Kidney (tissue), 14 donors: ENCODE results near the gene CASS4. TPM values are rescaled to one million over a fixed set of nuclear protein-coding genes. Genes with fewer than 3 reads are reported as not detected.

Source experiments
- DNase-seq, 5 donors: peaks; one replicate each; pipeline ENCODE4 v3.0.0-alpha.2; 2013 to 2020
- FAIRE-seq: peaks from 2 replicates; lab custom pipeline; 2012; peaks lifted over from hg19 to GRCh38; lab: Jason Lieb, UNC
- H3K27ac ChIP-seq, 2 donors: one replicate each; pipeline ENCODE4 v1.7.0; 2013; ENCODE audit warnings: low read depth in 2 of 2, low read length in 2 of 2, inconsistent platforms in 1 of 2
- H3K27me3 ChIP-seq: one replicate; pipeline ENCODE4 v1.7.1; 2013; ENCODE audit warnings: low read length, inconsistent platforms; ENCODE audit not compliant: control insufficient read depth, insufficient read depth
- H3K36me3 ChIP-seq, 3 donors: one replicate each; pipeline versions ENCODE4 v1.7.0 to v1.7.1; 2013; ENCODE audit warnings: low read length in 3 of 3, control low read depth in 1 of 3, inconsistent platforms in 1 of 3; ENCODE audit not compliant: insufficient read depth in 3 of 3, control insufficient read depth in 2 of 3
- H3K4me1 ChIP-seq, 3 donors: one replicate each; pipeline versions ENCODE4 v1.7.0 to v1.7.1; 2013; ENCODE audit warnings: low read length in 3 of 3, inconsistent platforms in 1 of 3, low read depth in 1 of 3; ENCODE audit not compliant: control insufficient read depth in 2 of 3, insufficient read depth in 2 of 3
- H3K4me3 ChIP-seq, 3 donors: one replicate each; pipeline versions ENCODE4 v1.7.0 to v1.8.1; 2013; ENCODE audit warnings: low read length in 3 of 3, control low read depth in 1 of 3, inconsistent platforms in 1 of 3
- H3K9ac ChIP-seq, 3 donors: one replicate each; pipeline versions ENCODE4 v1.7.0 to v1.7.1; 2013; ENCODE audit warnings: low read length in 3 of 3, control low read depth in 1 of 3, inconsistent platforms in 1 of 3
- H3K9me3 ChIP-seq, 3 donors: one replicate each; pipeline versions ENCODE4 v1.7.0 to v1.7.1; 2013; ENCODE audit warnings: low read length in 3 of 3, control low read depth in 1 of 3, inconsistent platforms in 1 of 3; ENCODE audit not compliant: control insufficient read depth in 2 of 3, insufficient read depth in 1 of 3
- intact Hi-C: fragments of 100-400 bp; cut with DNase I; formaldehyde crosslinking; loops from one replicate; pipeline ENCODE4 v1.11.1; 2022
- polyA plus RNA-seq: library from polyadenylated mRNA; stranded (reverse); fragments of 350-450 nt; fragmentation: Illumina TruSeq; extraction: RNeasy Lipid Tissue Mini Kit (QIAGEN cat#74804); gene quantifications from one replicate; pipeline ENCODE4 v1.2.3, GENCODE V29; 2014; ENCODE audit warnings: low read depth, low replicate concordance; ENCODE audit not compliant: insufficient read depth
- total RNA-seq: library from RNA; stranded (reverse); fragmentation: NEBNext Ultra II Directional; extraction: Animal tissue kit (Norgen Biotek cat#: 25700); gene quantifications from one replicate; pipeline ENCODE4 v1.2.1, GENCODE V29; 2021
- TF ChIP-seq, protein P1 (sequence below): IDR thresholded peaks from 3 replicates; pipeline ENCODE4 v1.5.1; 2012; ENCODE audit warnings: mild to moderate bottlenecking, moderate library complexity, borderline replicate concordance; ENCODE audit not compliant: insufficient read depth; ENCODE audit errors: extremely low read depth
- donor health status: control.
- donor health status: control.
- donor health status: control.
- donor health status: control.
- donor health status: control.
- donor health status: DM: yes; HTN: yes; CAD: no.
- donor health status: Normal renal cell carcinoma (clear cell type).

Gene CASS4
- total and polyA plus RNA-seq, 2 donors from 2014 or later, result 0.22 to 3.0 TPM

GRCh38 chr20:56487216-56487615 is 75.2 kb downstream of the CASS4 start:
- no peak overlapping the region for H3K4me3 ChIP-seq
- no peaks in the 10 kb centered on the region for H3K4me1 ChIP-seq
- DNase-seq (no peak), FAIRE-seq (no peak)
- H3K27ac ChIP-seq, result no peak overlapping the region
- TF ChIP-seq, protein P1, sequence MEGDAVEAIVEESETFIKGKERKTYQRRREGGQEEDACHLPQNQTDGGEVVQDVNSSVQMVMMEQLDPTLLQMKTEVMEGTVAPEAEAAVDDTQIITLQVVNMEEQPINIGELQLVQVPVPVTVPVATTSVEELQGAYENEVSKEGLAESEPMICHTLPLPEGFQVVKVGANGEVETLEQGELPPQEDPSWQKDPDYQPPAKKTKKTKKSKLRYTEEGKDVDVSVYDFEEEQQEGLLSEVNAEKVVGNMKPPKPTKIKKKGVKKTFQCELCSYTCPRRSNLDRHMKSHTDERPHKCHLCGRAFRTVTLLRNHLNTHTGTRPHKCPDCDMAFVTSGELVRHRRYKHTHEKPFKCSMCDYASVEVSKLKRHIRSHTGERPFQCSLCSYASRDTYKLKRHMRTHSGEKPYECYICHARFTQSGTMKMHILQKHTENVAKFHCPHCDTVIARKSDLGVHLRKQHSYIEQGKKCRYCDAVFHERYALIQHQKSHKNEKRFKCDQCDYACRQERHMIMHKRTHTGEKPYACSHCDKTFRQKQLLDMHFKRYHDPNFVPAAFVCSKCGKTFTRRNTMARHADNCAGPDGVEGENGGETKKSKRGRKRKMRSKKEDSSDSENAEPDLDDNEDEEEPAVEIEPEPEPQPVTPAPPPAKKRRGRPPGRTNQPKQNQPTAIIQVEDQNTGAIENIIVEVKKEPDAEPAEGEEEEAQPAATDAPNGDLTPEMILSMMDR, result no peak
- no peak overlapping the region for H3K9ac ChIP-seq
- H3K27me3 ChIP-seq, result no peaks in the 10 kb centered on the region
- H3K9me3 ChIP-seq, result no peaks in the 10 kb centered on the region
- intact Hi-C loops, result no loop called here
- peaks cover 3 to 31% (median 24%) of the 10 kb centered on the region in 3 donors for H3K36me3 ChIP-seq

DNA sequence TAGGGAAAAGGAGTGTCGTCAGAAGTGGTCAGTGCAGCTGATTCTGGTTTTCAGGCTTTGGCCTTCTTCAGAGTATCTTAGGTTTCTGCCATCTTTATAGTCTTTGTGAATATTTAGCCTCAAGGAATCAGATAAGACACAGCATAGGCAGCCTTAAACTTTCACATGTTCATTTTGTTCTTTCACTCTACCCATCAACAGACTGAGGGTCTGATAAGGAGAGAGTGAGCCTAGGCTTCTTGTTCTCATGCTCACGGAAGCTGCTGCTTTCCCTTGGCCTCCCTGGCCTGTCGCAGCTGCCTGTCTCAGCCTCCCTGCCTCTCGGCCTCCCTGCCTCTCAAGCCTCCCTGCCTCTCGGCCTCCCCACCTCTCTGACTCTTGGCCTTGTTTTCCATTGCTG is 76.5 kb downstream of the CASS4 start:
- intact Hi-C loops, result no loop called here
- Histone ChIP-seq H3K9me3 (no peaks in the 10 kb centered on the region), H3K36me3 (peaks cover 3 to 33% (median 24%) of the 10 kb centered on the region in 3 donors), H3K9ac (no peak overlapping the region), H3K4me3 (no peak overlapping the region), H3K4me1 (no peaks in the 10 kb centered on the region), H3K27ac (no peak overlapping the region), H3K27me3 (no peaks in the 10 kb centered on the region)
- TF ChIP-seq, protein P1, result no peak
- no peak for FAIRE-seq
- DNase-seq, result no peak

- FAIRE-seq (no peak), DNase-seq (no peak)
- Histone ChIP-seq H3K27ac (no peak overlapping the region), H3K4me1 (no peaks in the 10 kb centered on the region), H3K9me3 (no peaks in the 10 kb centered on the region), H3K4me3 (no peak overlapping the region), H3K27me3 (no peaks in the 10 kb centered on the region), H3K9ac (no peak overlapping the region), H3K36me3 (peaks cover 0 to 5% (median 2%) of the 10 kb centered on the region in 3 donors)
- TF ChIP-seq, protein P1, result no peak
- intact Hi-C loops, result no loop called here
These were observed 89.1 kb downstream of the CASS4 start for GRCh38 chr20:56501116-56501515.

GRCh38 chr20:56503916-56504315 is 91.9 kb downstream of the CASS4 start:
- no peak overlapping the region for H3K27ac ChIP-seq
- FAIRE-seq (no peak), DNase-seq (no peak)
- H3K4me3 ChIP-seq, result no peak overlapping the region
- intact Hi-C loops, result no loop called here
- no peaks in the 10 kb centered on the region for H3K9me3 ChIP-seq
- TF ChIP-seq, protein P1, result no peak
- no peaks in the 10 kb centered on the region for H3K27me3 ChIP-seq
- peaks cover 0 to 2% (median 0%) of the 10 kb centered on the region in 3 donors for H3K36me3 ChIP-seq
- H3K9ac ChIP-seq, result no peak overlapping the region
- no peaks in the 10 kb centered on the region for H3K4me1 ChIP-seq
